Fibroblast of the aortic adventitia (primary cell): ENCODE results near the gene SEC14L3. TPM values are rescaled to one million over a fixed set of nuclear protein-coding genes. Genes with fewer than 3 reads are reported as not detected.

Experiments
- DNase-seq: peaks from one replicate; pipeline ENCODE4 v3.0.0-alpha.2; 2010; ENCODE audit warnings: low read depth
- H3K4me3 ChIP-seq: 2 replicates; pipeline ENCODE4 v1.5.1; 2011; ENCODE audit warnings: low read depth, mild to moderate bottlenecking, control low read depth, low read length, moderate library complexity
- CTCF ChIP-seq: IDR thresholded peaks from 2 replicates; pipeline ENCODE4 v1.5.1; 2011; ENCODE audit warnings: mild to moderate bottlenecking, low read length, control low read depth, inconsistent platforms; ENCODE audit not compliant: insufficient read depth
- total RNA-seq: library from RNA; depleted of rRNA; stranded (reverse); fragments of >200 nt; gene quantifications from 2 replicates; pipeline ENCODE4 v1.2.3, GENCODE V29; 2012; ENCODE audit warnings: low replicate concordance

Gene SEC14L3
- total RNA-seq, 1 donor: not detected

GRCh38 chr22:30502153-30502552 is 30.3 kb upstream of the SEC14L3 start:
- no peak overlapping the region for H3K4me3 ChIP-seq
- no peak for DNase-seq
- TF ChIP-seq CTCF: no peak

- no peak for DNase-seq
- no peak for TF ChIP-seq CTCF
- H3K4me3 ChIP-seq: no peak overlapping the region
Observed at GRCh38 chr22:30500628-30501027, 28.8 kb upstream of the SEC14L3 start.

- TF ChIP-seq CTCF: no peak
- H3K4me3 ChIP-seq: no peak overlapping the region
- DNase-seq: no peak
Observed at GRCh38 chr22:30497466-30498150, 25.8 kb upstream of the SEC14L3 start.

GRCh38 chr22:30495041-30495784 is 23.4 kb upstream of the SEC14L3 start:
- no peak for TF ChIP-seq CTCF
- DNase-seq: no peak

GRCh38 chr22:30492144-30492543 is 20.3 kb upstream of the SEC14L3 start:
- no peak overlapping the region for H3K4me3 ChIP-seq
- no peak for DNase-seq
- no peak for TF ChIP-seq CTCF

More at GRCh38 chr22:30495041-30495784, 23.4 kb upstream of the SEC14L3 start:
- no peak overlapping the region for H3K4me3 ChIP-seq

- no peak for TF ChIP-seq CTCF
- no peak overlapping the region for H3K4me3 ChIP-seq
- DNase-seq: no peak
Observed at GRCh38 chr22:30491381-30491780, 19.6 kb upstream of the SEC14L3 start.
